Upper lobe of right lung (tissue), 1 donor: Measurements from ENCODE around the gene NABP2. TPM values are rescaled to one million over a fixed set of nuclear protein-coding genes. Genes with fewer than 3 reads are reported as not detected.

ENCODE experiments used
- ATAC-seq: fragments of 200-7000 bp; cut with Tn5 transposase; one replicate; pipeline ENCODE4 v1.9.1; 2020; ENCODE audit warnings: mild to moderate bottlenecking, moderate library complexity
- DNase-seq: peaks from one replicate; pipeline ENCODE4 v3.0.0-alpha.2; 2020
- H3K27ac ChIP-seq: fragments of 200-600 bp; one replicate; pipeline ENCODE4 v1.8.0; 2022
- H3K27me3 ChIP-seq: fragments of 200-600 bp; one replicate; pipeline ENCODE4 v1.8.0; 2022; ENCODE audit warnings: mild to moderate bottlenecking
- H3K36me3 ChIP-seq: fragments of 200-600 bp; one replicate; pipeline ENCODE4 v1.8.0; 2022
- H3K4me1 ChIP-seq: fragments of 200-600 bp; one replicate; pipeline ENCODE4 v1.8.0; 2022
- H3K4me3 ChIP-seq: fragments of 200-600 bp; one replicate; pipeline ENCODE4 v1.8.0; 2022; ENCODE audit warnings: mild to moderate bottlenecking
- H3K9me3 ChIP-seq: fragments of 200-600 bp; one replicate; pipeline ENCODE4 v1.8.0; 2022
- CTCF ChIP-seq: fragments of 200-600 bp; IDR thresholded peaks from one replicate; pipeline ENCODE4 v1.8.0; 2022; ENCODE audit warnings: antibody characterized with exemption
- intact Hi-C: fragments of 100-400 bp; cut with DNase I; formaldehyde crosslinking; loops from one replicate; pipeline ENCODE4 v1.11.0; 2022
- total RNA-seq: library from RNA; stranded (reverse); fragmentation: NEBNext Ultra II Directional; extraction: Animal tissue kit (Norgen Biotek cat#: 25700); gene quantifications from one replicate; pipeline ENCODE4 v1.2.1, GENCODE V29; 2021
- donor health status: DM: no; HTN: yes; CAD: no; lungs with severe emphysema.

The NABP2 gene
- total RNA-seq, 1 donor from 2014 or later: 19.8 TPM

- Histone ChIP-seq H3K4me1 (peaks cover 7% of the 10 kb centered on the region), H3K27ac (no peak overlapping the region), H3K36me3 (no peaks in the 10 kb centered on the region), H3K4me3 (no peak overlapping the region), H3K9me3 (no peaks in the 10 kb centered on the region), H3K27me3 (no peaks in the 10 kb centered on the region)
- no peak for ATAC-seq
- intact Hi-C loops: loop anchor here (10.0 kb wide), 1 partner anchor 267 kb away; the partner anchor contains the start of gene SPRYD4
- TF ChIP-seq CTCF: no peak
- no peak for DNase-seq
Measured at GRCh38 chr12:56197921-56198635, 26.1 kb upstream of the NABP2 start.

GRCh38 chr12:56198836-56199235 lies 25.3 kb upstream of the NABP2 start:
- no peaks in the 10 kb centered on the region for H3K27me3 ChIP-seq
- intact Hi-C loops: loop anchor here (10.0 kb wide), 1 partner anchor 266 kb away; the partner anchor contains the start of gene SPRYD4
- peaks cover 7% of the 10 kb centered on the region for H3K4me1 ChIP-seq
- H3K27ac ChIP-seq: no peak overlapping the region
- TF ChIP-seq CTCF: no peak
- DNase-seq: no peak
- no peak overlapping the region for H3K4me3 ChIP-seq
- no peaks in the 10 kb centered on the region for H3K36me3 ChIP-seq
- no peak for ATAC-seq
- H3K9me3 ChIP-seq: no peaks in the 10 kb centered on the region

- Histone ChIP-seq H3K27ac (peak overlapping the region; percentile 8), H3K4me1 (peaks cover 13% of the 10 kb centered on the region), H3K27me3 (no peaks in the 10 kb centered on the region), H3K36me3 (peaks cover 31% of the 10 kb centered on the region), H3K9me3 (no peaks in the 10 kb centered on the region), H3K4me3 (no peak overlapping the region)
- peak; percentile 7 for ATAC-seq
- no peak for DNase-seq
- intact Hi-C loops: no loop called here
- no peak for TF ChIP-seq CTCF
Measured at GRCh38 chr12:56202366-56202765, 21.8 kb upstream of the NABP2 start.

GRCh38 chr12:56202838-56203237 lies 21.3 kb upstream of the NABP2 start:
- no peaks in the 10 kb centered on the region for H3K27me3 ChIP-seq
- DNase-seq (no peak), ATAC-seq (no peak)
- no peaks in the 10 kb centered on the region for H3K9me3 ChIP-seq
- peaks cover 36% of the 10 kb centered on the region for H3K36me3 ChIP-seq
- TF ChIP-seq CTCF: no peak
- no peak overlapping the region for H3K4me3 ChIP-seq
- H3K27ac ChIP-seq: peak overlapping the region; percentile 8
- H3K4me1 ChIP-seq: peaks cover 13% of the 10 kb centered on the region
- intact Hi-C loops: no loop called here

- DNase-seq (no peak), ATAC-seq (no peak)
- TF ChIP-seq CTCF: no peak
- Histone ChIP-seq H3K27me3 (no peaks in the 10 kb centered on the region), H3K36me3 (peaks cover 50% of the 10 kb centered on the region), H3K4me3 (no peak overlapping the region), H3K27ac (no peak overlapping the region), H3K9me3 (no peaks in the 10 kb centered on the region), H3K4me1 (peaks cover 13% of the 10 kb centered on the region)
- intact Hi-C loops: no loop called here
Measured at GRCh38 chr12:56204275-56204674, 19.9 kb upstream of the NABP2 start.
